ENCODE measurements around the gene CEP112.

CEP112 gene

GRCh38 chr17:65617496-65617895, 574.4 kb downstream of the CEP112 start:
- Histone ChIP-seq H3K36me3 (no peaks in the 10 kb centered on the region), H3K4me3 (ENCODE audit: low read depth, low read length) (no peak overlapping the region), H3K9me3 (no peaks in the 10 kb centered on the region), H3K27me3 (no peaks in the 10 kb centered on the region), H3K4me1 (no peaks in the 10 kb centered on the region)
- no peak for TF ChIP-seq CTCF (IDR thresholded peaks at IDR 0.05; ENCODE audit: low read depth, low read length)
- no peak for DNase-seq

GRCh38 chr17:65609749-65610148, 582.2 kb downstream of the CEP112 start:
- Histone ChIP-seq H3K36me3 (no peaks in the 10 kb centered on the region), H3K4me1 (no peaks in the 10 kb centered on the region), H3K27me3 (no peaks in the 10 kb centered on the region), H3K4me3 (ENCODE audit: low read depth, low read length) (no peak overlapping the region), H3K9me3 (no peaks in the 10 kb centered on the region)
- DNase-seq: no peak
- no peak for TF ChIP-seq CTCF (IDR thresholded peaks at IDR 0.05; ENCODE audit: low read depth, low read length)

- no peak overlapping the region for H3K4me3 ChIP-seq (ENCODE audit: low read depth, low read length)
- DNase-seq: no peak
- no peaks in the 10 kb centered on the region for H3K4me1 ChIP-seq
- no peaks in the 10 kb centered on the region for H3K9me3 ChIP-seq
- H3K36me3 ChIP-seq: no peaks in the 10 kb centered on the region
- H3K27me3 ChIP-seq: no peaks in the 10 kb centered on the region
- no peak for TF ChIP-seq CTCF (IDR thresholded peaks at IDR 0.05; ENCODE audit: low read depth, low read length)
Observed at GRCh38 chr17:65609286-65609685, 582.6 kb downstream of the CEP112 start.

- DNase-seq: no peak
- Histone ChIP-seq H3K4me1 (no peaks in the 10 kb centered on the region), H3K27me3 (no peaks in the 10 kb centered on the region), H3K9me3 (no peaks in the 10 kb centered on the region), H3K36me3 (no peaks in the 10 kb centered on the region), H3K4me3 (ENCODE audit: low read depth, low read length) (no peak overlapping the region)
- TF ChIP-seq CTCF (IDR thresholded peaks at IDR 0.05; ENCODE audit: low read depth, low read length): no peak
Observed at GRCh38 chr17:65604070-65604469, 587.9 kb downstream of the CEP112 start.

- H3K36me3 ChIP-seq: no peaks in the 10 kb centered on the region
- TF ChIP-seq CTCF (IDR thresholded peaks at IDR 0.05; ENCODE audit: low read depth, low read length): no peak
- no peaks in the 10 kb centered on the region for H3K9me3 ChIP-seq
- no peak overlapping the region for H3K4me3 ChIP-seq (ENCODE audit: low read depth, low read length)
- no peak for DNase-seq
- H3K27me3 ChIP-seq: no peaks in the 10 kb centered on the region
- no peaks in the 10 kb centered on the region for H3K4me1 ChIP-seq
Observed at GRCh38 chr17:65601881-65602280, 590.1 kb downstream of the CEP112 start.

- H3K36me3 ChIP-seq: no peaks in the 10 kb centered on the region
- H3K27me3 ChIP-seq: no peaks in the 10 kb centered on the region
- TF ChIP-seq CTCF (IDR thresholded peaks at IDR 0.05; ENCODE audit: low read depth, low read length): no peak
- DNase-seq: no peak
- no peaks in the 10 kb centered on the region for H3K9me3 ChIP-seq
- H3K4me3 ChIP-seq (ENCODE audit: low read depth, low read length): no peak overlapping the region
- no peaks in the 10 kb centered on the region for H3K4me1 ChIP-seq
Observed at GRCh38 chr17:65601145-65601544, 590.8 kb downstream of the CEP112 start.

All from BE2C (cell line).